Hypothalamus (tissue), 51 donors: ENCODE measurements around the gene PDCD2L.
A peak's percentile ranks its signal among the peaks of the same experiment; 100 is the strongest.
"Not testable (repeated sequence)": the region's sequence is repeated elsewhere in the genome, so short reads cannot be mapped to it uniquely, and the experiment has no call there.

Experiments used
- DNase-seq, 51 donors: peaks; one replicate each; lab custom pipeline; 2025; lab: John Stamatoyannopoulos, UW

Gene PDCD2L

DNA sequence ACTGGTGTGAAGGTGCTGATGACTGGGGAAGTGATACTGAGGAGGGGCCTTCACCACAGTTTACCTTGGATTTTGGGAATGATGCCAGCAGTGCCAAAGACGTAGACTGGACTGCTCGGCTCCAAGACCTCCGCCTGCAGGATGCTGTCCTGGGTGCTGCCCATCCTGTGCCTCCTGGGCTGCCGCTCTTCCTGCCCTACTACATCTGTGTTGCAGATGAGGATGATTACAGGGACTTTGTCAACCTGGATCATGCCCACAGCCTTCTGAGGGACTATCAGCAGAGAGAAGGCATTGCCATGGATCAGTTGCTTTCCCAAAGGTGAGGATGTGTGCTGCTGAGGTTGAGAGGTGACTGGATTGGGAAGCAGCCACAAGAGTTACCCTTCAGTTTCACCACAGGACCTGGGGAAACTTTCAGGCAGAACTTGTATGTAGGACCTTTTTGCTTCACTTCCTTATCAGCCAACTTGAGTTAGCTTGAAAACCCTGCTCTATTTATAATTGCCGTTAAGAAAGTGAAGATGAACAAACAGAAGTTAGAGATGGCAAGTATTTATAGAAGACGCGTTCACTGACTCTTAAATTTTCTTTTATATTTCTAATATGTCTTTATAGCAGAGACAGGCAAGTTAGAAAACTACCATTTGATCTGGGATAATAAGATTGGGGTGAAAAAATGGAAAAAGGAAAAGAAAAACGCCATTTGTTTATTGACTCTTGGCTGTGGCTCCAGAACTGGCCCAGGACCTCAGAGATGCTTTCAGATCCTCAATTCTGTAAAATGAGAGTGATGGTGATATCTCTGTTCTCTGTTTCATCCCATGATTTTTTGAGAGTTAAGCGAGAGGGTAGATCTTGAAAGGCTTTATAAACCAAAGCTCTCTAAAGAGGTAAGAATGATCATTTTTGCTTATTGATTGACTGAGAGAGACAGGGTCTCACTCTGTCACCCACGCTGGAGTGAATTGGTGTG, 5.3 kb downstream of the PDCD2L start:
- no peak for DNase-seq

DNA sequence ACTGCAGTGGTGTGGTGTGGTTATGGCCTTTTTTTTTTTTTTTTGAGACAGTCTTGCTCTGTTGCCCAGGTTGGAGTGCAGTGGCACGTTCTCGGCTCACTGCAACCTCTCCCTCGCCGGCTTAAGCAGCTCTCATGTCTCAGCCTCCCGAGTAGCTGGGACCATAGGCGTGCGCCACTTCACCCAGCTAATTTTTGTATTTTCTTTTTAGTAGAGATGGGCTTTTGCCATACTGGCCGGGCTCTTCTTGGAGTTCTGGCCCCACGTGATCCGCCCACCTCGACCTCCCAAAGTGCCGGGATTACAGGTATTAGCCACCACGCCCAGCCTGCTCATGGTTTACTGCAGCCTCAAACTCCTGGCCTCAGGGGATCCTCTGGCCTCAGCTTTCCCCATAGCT, 7.0 kb downstream of the PDCD2L start:
- no peak for DNase-seq

DNA sequence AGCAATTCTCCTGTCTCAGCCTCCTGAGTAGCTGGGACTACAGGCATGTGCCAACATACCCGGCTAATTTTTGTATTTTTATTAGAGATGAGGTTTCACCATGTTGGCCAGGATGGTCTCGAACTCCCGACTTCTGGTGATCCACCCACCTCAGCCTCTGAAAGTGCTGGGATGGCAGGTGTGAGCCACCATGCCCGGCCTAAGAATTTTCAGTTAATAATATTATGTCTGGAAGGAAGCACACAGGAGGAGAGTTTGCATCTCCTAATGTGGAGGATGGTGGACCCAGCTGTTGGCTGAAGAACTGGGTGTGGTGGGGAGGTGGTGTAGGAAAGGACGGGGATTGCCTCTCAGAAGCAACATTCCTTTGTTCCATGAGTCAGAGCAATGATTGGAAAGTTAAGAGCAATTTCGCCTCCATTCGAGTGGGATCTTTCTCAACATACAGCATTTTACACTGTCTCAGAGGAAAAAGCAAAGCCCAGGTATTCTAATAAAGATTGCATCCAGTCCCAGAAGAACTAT, 11.9 kb downstream of the PDCD2L start:
- no peak for DNase-seq

DNA sequence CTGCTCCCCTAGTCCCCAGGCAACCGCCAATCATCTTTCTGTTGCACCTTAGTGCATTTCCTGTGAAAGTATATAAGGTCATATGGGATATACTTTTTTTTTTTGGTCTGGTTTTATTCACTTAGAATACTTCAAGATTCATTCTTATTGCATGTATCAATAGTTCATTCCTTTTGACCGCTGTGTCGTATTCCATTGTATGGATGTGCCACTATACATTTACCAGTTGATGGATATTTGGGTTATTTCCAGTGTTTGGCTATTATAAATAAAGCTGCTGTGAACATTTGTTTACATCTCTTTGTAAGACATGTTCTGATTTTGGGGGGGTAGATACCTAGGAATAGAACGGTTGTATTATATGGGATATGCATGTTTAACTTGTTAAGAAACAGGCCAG, 14.1 kb downstream of the PDCD2L start:
- DNase-seq, result no peak

DNA sequence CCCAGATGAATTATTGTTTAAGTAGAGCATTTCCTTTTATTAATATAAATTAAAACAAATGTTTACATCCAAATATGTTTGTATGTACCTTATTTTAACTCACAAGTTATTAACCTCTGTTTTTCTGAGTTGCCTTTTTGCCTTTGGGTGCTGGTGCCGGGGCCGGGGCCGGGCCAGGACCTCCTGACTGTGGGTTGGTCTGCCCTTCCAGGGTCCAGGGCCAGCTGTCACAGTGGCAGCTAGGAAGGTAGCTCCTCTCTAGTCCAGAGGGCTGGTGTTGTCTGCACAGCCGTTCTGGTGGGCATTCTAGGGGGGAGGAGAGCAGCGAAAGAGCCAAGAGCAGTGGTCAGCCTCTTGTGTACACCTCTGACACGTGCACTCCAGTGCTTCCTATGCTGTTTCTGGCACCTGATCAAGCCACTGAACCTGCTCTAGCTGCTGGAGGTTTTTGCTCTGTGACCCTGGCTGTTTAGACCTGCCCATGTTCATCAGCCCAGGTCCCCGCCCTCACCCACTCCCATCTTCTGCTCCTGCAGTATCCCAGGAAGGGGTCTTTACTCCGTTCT, 22.0 kb downstream of the PDCD2L start:
- DNase-seq, result no peak

DNA sequence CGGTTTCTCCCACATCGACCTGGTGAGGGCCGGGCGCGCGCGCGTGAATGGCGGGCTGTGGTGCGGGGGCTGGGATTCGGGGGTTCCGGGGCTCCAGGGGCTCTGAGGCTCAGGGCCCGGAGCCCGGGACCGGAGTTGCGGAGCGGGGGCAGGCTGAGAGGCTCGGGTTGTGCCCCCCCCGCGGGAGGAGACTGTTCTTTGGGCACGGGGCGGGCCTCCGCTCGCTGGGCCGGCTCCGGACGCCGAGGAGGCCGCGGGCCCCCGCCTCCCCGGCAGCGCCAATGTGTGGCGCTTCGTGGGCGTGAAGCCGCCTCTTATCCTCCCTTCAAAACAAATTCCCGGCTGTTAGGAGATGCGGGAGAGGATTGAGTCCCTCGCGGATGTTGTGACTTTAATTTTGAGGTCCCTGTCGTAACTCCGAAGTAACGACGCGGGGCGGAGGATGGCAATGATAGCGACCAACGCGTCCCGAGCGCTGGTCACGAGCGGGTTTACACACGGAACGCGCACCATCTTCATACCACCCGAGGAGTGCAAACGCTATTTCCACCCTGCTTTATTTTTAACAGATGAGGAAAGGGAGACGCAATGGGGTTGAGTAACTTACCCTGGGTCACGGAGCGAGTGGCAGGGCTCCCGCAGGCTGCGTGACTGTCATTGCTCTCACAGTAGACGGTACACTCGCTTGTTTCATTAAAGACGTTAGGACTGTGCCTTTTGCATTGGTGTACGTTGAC, 24.5 kb downstream of the PDCD2L start:
- peak in 16 of 51 donors; percentile 9 to 62 (median 40) for DNase-seq

DNA sequence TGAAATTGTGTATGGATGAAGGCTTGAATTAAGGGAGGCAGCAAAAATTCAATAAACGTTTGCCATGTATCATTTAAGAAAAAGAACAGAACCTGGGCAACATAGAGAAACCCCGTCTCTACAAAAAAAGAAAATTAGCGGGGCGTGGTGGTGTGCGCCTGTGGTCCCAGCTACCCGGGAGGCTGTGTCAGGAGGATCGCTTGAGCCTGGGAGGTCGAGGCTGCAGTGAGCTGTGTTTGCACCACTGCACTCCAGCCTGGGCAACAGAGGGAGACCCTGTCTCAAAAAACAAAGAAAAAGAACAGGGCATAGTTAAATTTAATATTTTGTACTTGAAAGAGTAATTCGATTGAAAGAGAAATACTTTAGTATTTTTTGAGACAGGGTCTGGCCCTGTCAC, 25.4 kb downstream of the PDCD2L start:
- no peak for DNase-seq

DNA sequence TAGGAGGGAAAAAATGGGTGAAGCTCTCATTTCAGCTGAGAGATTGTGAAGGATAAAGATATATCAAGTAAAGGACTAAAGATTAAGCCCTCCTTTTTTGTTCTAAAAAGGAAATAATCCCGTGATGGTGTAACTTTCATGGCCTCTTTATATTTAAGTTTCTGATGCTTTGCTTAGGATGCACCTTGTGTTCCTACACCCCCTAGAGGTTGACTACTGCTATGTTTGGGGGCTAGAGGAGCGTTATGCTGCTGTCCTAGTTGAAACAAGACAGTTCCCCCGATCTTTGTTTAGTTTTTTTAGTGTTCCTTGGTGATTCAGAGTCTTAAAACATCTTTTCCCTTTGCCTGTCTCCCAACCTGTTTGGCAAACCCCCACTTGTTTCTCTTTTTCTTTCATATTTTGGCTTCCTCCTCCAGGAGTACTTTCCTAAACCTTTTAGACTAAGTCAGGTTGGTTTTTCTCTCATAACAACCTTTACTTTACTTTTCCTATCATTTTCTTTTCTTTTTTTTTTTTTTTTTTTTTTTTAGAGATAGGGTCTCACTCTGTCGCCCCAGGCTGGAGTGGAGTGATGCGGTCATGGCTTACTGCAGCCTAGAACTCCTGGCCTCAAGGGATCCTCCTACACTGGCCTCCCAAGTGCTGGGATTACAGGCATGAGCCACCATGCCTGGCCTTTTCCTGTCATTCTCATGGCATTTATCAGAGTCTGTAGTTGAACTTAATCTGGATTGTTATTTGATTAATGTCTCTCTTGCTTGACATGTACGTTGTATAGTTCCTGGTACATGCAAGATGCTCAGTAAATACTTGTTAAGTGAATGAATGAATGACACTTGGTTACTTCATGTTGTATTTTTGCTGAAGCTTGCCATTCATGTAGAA, 26.8 kb downstream of the PDCD2L start:
- peak in 1 of 51 donors; percentile 0 for DNase-seq

DNA sequence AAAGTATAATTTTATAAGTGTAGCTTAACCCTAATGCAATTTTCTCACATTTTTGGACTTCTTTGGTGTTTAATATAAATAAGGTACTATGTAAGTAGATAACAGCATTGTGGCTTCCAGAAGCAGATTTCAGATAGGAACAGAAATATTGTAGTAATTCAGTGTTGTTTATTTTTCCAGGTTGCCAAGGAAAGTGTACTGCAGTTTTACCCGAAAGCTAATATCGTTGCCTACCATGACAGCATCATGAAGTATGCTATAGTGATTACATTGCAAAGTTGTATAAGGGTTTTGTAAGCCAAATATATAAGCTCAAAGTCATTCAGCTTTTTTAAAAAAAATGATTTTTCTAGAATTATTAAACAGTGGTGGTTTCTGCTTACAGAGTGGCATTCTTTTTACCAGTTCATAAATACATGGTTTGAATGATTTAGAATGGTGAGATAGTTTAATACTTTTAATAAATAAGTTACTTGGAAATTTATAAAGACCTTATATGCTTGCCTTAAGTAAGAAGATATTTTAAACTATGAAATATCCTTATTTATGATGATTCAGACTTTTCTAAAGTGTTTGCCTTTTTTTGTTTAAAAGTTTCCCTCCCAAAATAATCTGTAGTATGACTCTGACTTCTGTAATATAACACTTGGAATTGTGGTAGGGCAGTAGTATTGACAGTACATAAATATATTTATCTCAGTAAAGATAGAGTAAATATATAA, 27.6 kb downstream of the PDCD2L start:
- no peak for DNase-seq

DNA sequence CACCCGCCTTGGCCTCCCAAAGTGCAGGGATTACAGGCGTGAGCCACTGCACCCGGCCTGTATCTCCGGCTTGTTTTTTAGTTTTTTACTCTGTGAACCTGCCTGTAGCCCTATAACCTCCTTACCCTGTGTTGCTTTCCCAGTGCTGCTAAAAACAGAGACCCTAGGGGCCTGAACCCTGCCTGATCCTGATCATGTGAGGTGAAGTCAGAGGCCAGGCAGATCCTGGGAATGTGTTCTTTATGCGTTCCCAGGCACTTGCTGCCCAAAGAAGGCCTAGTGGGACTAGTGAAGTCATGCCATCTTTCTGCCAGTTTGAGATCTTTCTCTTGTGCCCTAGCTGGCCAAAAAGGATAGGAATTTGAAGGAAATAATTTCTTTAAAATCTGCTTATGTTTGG, 28.6 kb downstream of the PDCD2L start:
- DNase-seq, result peak in 2 of 51 donors; percentile 1

DNA sequence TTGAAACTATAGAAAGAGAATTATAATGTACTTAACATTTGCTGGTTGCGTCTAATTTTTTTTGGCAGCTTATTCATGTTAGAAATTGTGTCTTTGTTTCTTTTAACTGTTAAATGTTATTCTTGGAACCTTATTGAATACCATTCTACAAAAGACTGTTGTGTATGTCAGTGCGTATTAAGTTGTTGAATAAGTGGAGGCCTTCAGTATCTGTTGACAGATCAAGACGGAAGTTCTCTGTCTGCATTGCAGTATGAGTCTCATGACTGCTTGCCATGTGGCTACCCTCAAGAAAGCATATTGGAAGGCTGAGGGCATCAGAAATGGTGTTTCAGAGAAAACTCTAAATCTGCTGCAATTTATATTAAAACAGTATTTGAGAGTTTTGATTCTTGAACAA, 32.5 kb downstream of the PDCD2L start:
- no peak for DNase-seq

DNA sequence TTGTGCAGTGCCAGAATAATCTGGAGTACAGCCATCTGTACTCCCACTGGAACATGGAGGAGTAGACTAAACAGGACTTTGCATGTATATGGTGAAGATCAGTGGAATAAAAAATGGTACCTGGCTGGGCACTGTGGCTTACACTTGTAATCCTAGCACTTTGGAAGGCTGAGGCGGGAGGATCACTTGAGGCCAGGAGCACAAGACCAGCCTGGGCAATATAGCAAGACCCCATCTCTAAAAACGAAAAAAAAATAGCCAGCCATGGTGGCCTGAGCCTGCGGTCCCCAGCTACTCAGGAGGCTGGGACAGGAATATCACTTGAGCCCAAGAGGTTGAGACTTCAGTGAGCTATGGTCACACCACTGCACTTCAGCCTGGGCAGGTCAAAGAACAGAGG, 44.0 kb downstream of the PDCD2L start:
- no peak for DNase-seq

DNA sequence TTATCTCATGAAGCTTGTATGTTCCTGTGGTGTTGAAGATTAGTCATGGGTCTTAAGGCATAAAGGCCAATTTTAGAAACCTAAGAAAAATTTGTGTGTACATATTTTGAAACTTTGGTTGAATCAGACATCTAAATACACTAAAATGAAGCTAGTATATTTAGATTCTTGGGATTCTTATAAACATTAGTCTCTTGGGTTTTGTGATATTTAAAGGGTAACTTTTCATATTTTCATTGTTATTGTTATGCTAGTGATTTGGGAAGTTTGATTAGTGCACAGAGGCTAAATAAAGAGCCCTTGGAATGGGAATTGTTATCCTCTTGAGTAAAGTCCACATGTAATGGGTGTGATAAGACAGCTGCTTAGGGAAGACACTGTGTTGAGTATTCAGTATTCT, 48.5 kb downstream of the PDCD2L start:
- no peak for DNase-seq

DNA sequence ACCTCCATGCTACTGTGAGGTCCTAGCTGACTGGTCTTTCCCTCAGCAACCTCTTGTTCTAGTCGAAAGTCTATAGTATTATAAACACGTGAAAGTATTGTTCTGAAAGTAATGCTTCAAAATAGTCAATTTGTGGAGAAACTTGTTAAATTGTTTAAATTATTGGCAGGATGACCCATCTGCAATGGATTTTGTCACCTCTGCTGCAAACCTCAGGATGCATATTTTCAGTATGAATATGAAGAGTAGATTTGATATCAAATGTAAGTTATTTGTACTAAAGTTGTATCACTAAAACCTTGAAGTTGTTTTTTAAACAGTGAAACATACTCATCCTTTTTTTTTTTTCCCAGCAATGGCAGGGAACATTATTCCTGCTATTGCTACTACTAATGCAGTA, 49.9 kb downstream of the PDCD2L start:
- no peak for DNase-seq

DNA sequence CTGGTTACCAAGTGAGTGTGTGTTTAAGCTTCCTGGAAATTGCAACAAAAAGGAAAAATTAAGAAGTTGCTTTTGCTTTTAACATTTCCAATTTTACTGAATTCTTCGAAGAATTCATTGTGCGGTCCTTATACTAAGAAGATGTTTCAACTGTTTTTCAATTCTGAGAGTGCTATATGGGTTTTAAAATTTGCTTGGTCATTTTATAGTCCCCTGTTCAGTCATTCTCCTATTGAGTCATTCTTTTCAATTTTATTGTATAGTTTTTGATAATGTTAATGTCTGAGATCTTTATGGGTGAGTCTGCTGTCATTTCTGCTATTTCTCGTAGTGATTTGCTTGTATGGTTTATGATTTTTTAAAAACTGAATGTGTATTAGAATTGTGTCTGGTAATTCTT, 50.5 kb downstream of the PDCD2L start:
- DNase-seq, result no peak

DNA sequence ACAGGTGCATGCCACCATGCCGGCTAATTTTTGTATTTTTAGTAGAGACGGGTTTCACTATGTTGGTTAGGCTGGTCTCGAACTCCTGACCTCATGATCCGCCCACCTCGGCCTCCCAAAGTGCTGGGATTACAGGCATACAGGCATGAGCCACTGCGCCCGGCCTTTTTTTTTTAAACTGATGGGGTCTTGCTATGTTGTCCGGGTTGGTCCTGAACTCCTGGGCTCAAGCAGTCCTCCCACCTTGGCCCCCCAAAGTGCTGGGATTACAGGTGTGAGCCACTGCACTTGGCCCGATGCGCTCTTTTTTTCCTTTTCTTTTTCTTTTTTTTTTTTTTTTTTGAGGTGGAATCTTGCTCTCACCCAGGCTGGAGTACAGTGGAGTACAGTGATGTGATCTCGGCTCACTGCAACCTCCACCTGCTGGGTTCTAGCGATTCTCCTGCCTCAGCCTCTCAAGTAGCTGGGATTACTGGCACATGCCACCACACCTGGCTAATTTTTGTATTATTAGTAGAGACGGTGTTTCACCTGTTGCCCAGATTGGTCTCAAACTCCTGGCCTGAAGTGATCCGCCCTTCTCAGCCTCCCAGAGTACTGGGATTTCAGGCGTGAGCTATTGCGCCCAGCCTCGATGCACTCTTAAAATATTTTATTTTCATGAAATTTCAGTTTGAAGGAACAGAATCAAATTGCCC, 51.7 kb downstream of the PDCD2L start:
- not testable (repeated sequence) for DNase-seq

DNA sequence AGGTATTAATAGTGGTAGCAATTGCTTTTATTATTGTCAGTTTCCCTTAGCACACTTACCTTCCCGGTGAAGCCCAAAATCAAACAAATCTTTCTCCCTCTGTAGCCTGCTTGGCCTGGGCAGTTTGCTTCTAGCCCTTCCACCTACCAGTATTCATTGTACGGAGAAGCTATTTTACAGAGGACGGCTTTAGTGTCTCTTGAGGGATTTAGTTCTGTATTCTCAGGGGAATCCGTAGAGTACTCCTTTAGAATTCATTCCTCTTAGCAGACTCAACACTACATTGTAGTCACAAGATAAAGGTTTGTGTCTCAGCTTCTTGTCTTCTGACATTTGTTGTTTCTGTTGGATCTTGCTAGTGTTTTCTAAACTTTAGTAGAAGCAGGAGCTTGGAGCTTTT, 53.2 kb downstream of the PDCD2L start:
- no peak for DNase-seq

DNA sequence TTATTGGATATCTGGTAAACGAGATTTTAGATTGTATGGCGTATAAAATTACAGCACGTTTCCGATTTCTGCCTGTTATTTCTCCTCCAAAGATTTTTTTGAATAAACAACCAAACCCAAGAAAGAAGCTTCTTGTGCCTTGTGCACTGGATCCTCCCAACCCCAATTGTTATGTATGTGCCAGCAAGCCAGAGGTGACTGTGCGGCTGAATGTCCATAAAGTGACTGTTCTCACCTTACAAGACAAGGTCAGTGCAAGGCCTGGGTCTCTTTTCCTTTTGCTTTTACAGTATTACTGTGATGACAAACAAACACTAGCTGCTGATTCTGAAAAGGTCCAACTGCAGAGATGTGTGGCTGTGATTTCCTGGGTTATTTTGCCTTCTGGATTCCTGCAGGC, 54.5 kb downstream of the PDCD2L start:
- DNase-seq, result no peak

DNA sequence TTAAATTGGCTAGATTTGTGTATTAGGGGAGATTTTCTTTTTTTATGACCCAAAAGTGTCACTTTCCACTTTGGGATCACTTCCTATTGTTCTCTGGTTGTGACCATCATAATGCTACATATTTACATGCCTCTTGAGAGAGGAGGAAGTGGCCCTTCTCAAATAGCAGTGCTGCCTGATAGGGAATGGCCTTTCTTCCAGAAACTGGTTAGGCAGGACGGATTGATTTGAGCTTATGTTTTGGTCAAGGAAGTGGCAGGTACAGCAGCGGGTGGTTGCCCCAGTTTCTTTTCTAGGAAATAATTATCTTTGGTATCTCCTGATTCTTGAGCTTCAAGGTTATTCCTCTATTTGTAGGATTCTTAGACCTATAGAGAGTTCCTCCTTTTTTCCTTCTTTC, 55.4 kb downstream of the PDCD2L start:
- DNase-seq, result no peak
